Activated T-cell treated with anti-CD3 and anti-CD28 coated beads, Interleukin-2, amount 50 U/mL, for 24 hours (primary cell): Measurements from ENCODE around the gene SGF29.
A peak's percentile ranks its signal among the peaks of the same experiment; 100 is the strongest.
"Not testable (repeated sequence)": the region's sequence is repeated elsewhere in the genome, so short reads cannot be mapped to it uniquely, and the experiment has no call there.

Experiments used
- DNase-seq: peaks from one replicate; pipeline ENCODE4 v3.0.0-alpha.2; 2020
- H3K27ac Mint-ChIP-seq: 2 replicates; pipeline ENCODE4 v1.8.0; 2020; ENCODE audit warnings: mild to moderate bottlenecking, mixed read lengths
- H3K27me3 Mint-ChIP-seq: 2 replicates; pipeline ENCODE4 v1.8.0; 2020; ENCODE audit warnings: mixed read lengths
- H3K36me3 Mint-ChIP-seq: 2 replicates; pipeline ENCODE4 v1.8.0; 2020; ENCODE audit warnings: low read depth, mixed read lengths
- H3K4me1 Mint-ChIP-seq: 2 replicates; pipeline ENCODE4 v1.8.0; 2020; ENCODE audit warnings: low read depth, mixed read lengths
- H3K4me3 Mint-ChIP-seq: 2 replicates; pipeline ENCODE4 v1.8.0; 2020; ENCODE audit warnings: mild to moderate bottlenecking, moderate library complexity, mixed read lengths
- H3K9me3 Mint-ChIP-seq: 2 replicates; pipeline ENCODE4 v1.8.0; 2020; ENCODE audit warnings: mixed read lengths

Gene SGF29

GRCh38 chr16:28591355-28591754 lies 37.6 kb downstream of the SGF29 start:
- no peaks in the 10 kb centered on the region for H3K27me3 Mint-ChIP-seq
- H3K9me3 Mint-ChIP-seq, result no peaks in the 10 kb centered on the region
- H3K4me3 Mint-ChIP-seq, result no peak overlapping the region
- H3K36me3 Mint-ChIP-seq, result peaks cover 61% of the 10 kb centered on the region
- H3K27ac Mint-ChIP-seq, result peak overlapping the region; percentile 59
- peaks cover 2% of the 10 kb centered on the region for H3K4me1 Mint-ChIP-seq
- no peak for DNase-seq

- Mint-ChIP-seq H3K36me3 (peaks cover 50% of the 10 kb centered on the region), H3K4me3 (no peak overlapping the region), H3K27ac (peak overlapping the region; percentile 18), H3K27me3 (no peaks in the 10 kb centered on the region), H3K4me1 (peaks cover 4% of the 10 kb centered on the region), H3K9me3 (no peaks in the 10 kb centered on the region)
- DNase-seq, result no peak
Observed at GRCh38 chr16:28592511-28592910, 38.8 kb downstream of the SGF29 start.

- peaks cover 47% of the 10 kb centered on the region for H3K36me3 Mint-ChIP-seq
- no peaks in the 10 kb centered on the region for H3K9me3 Mint-ChIP-seq
- H3K4me3 Mint-ChIP-seq, result no peak overlapping the region
- no peak overlapping the region for H3K27ac Mint-ChIP-seq
- no peak for DNase-seq
- H3K4me1 Mint-ChIP-seq, result peaks cover 6% of the 10 kb centered on the region
- no peaks in the 10 kb centered on the region for H3K27me3 Mint-ChIP-seq
Observed at GRCh38 chr16:28592979-28593553, 39.3 kb downstream of the SGF29 start.

GRCh38 chr16:28595451-28595850 lies 41.7 kb downstream of the SGF29 start:
- not testable (repeated sequence) for H3K4me1 Mint-ChIP-seq, DNase-seq, H3K27me3 Mint-ChIP-seq, H3K27ac Mint-ChIP-seq, H3K4me3 Mint-ChIP-seq, H3K9me3 Mint-ChIP-seq
- H3K36me3 Mint-ChIP-seq, result peaks cover 25% of the 10 kb centered on the region

GRCh38 chr16:28596115-28596630 lies 42.5 kb downstream of the SGF29 start:
- DNase-seq, result no peak
- Mint-ChIP-seq H3K36me3 (peaks cover 18% of the 10 kb centered on the region), H3K4me3 (no peak overlapping the region), H3K4me1 (peaks cover 6% of the 10 kb centered on the region), H3K9me3 (no peaks in the 10 kb centered on the region), H3K27ac (no peak overlapping the region), H3K27me3 (no peaks in the 10 kb centered on the region)

GRCh38 chr16:28596840-28597691 lies 43.3 kb downstream of the SGF29 start, which contains the start of gene SULT1A2:
TSS of gene SULT1A2 (minus strand) at chr16:28597050. CDS start at chr16:28595930, 1,120 bp downstream.
- Mint-ChIP-seq H3K36me3 (peaks cover 9% of the 10 kb centered on the region), H3K9me3 (no peaks in the 10 kb centered on the region), H3K4me1 (peaks cover 6% of the 10 kb centered on the region), H3K4me3 (no peak within 1 kb of the TSS), H3K27ac (no peak within 1 kb of the TSS), H3K27me3 (no peaks in the 10 kb centered on the region)
- DNase-seq, result no peak

- Mint-ChIP-seq H3K4me3 (no peak overlapping the region), H3K27ac (no peak overlapping the region), H3K9me3 (no peaks in the 10 kb centered on the region), H3K4me1 (peaks cover 6% of the 10 kb centered on the region), H3K27me3 (no peaks in the 10 kb centered on the region), H3K36me3 (peaks cover 1% of the 10 kb centered on the region)
- no peak for DNase-seq
Observed at GRCh38 chr16:28597692-28598261, 44.1 kb downstream of the SGF29 start.

GRCh38 chr16:28599377-28600285 lies 45.9 kb downstream of the SGF29 start:
- not testable (repeated sequence) for H3K9me3 Mint-ChIP-seq, H3K36me3 Mint-ChIP-seq, H3K27me3 Mint-ChIP-seq, H3K4me3 Mint-ChIP-seq, H3K4me1 Mint-ChIP-seq, H3K27ac Mint-ChIP-seq, DNase-seq

GRCh38 chr16:28600965-28601364 lies 47.2 kb downstream of the SGF29 start:
- not testable (repeated sequence) for H3K36me3 Mint-ChIP-seq, H3K27ac Mint-ChIP-seq, H3K4me3 Mint-ChIP-seq, H3K9me3 Mint-ChIP-seq, H3K27me3 Mint-ChIP-seq, DNase-seq, H3K4me1 Mint-ChIP-seq

GRCh38 chr16:28601589-28601988 lies 47.9 kb downstream of the SGF29 start:
- H3K4me1 Mint-ChIP-seq, H3K27me3 Mint-ChIP-seq, H3K36me3 Mint-ChIP-seq, H3K9me3 Mint-ChIP-seq, H3K27ac Mint-ChIP-seq, DNase-seq, H3K4me3 Mint-ChIP-seq: not testable (repeated sequence)

- not testable (repeated sequence) for H3K27me3 Mint-ChIP-seq, H3K27ac Mint-ChIP-seq, H3K4me1 Mint-ChIP-seq, H3K4me3 Mint-ChIP-seq, DNase-seq, H3K9me3 Mint-ChIP-seq
- H3K36me3 Mint-ChIP-seq, result peaks cover 12% of the 10 kb centered on the region
Observed at GRCh38 chr16:28602062-28602461, 48.3 kb downstream of the SGF29 start.

GRCh38 chr16:28602529-28602928 lies 48.8 kb downstream of the SGF29 start:
- no peak overlapping the region for H3K27ac Mint-ChIP-seq
- H3K9me3 Mint-ChIP-seq, result no peaks in the 10 kb centered on the region
- H3K36me3 Mint-ChIP-seq, result peaks cover 14% of the 10 kb centered on the region

GRCh38 chr16:28603381-28604185 lies 49.9 kb downstream of the SGF29 start:
- no peak overlapping the region for H3K4me3 Mint-ChIP-seq
- H3K27ac Mint-ChIP-seq, result no peak overlapping the region
- H3K36me3 Mint-ChIP-seq, result peaks cover 20% of the 10 kb centered on the region
- DNase-seq, result no peak
- no peaks in the 10 kb centered on the region for H3K27me3 Mint-ChIP-seq
- H3K4me1 Mint-ChIP-seq, result no peaks in the 10 kb centered on the region
- no peaks in the 10 kb centered on the region for H3K9me3 Mint-ChIP-seq

More at GRCh38 chr16:28602529-28602928, 48.8 kb downstream of the SGF29 start:
- no peak overlapping the region for H3K4me3 Mint-ChIP-seq
- DNase-seq, result no peak
- H3K4me1 Mint-ChIP-seq, result peaks cover 2% of the 10 kb centered on the region
- no peaks in the 10 kb centered on the region for H3K27me3 Mint-ChIP-seq
